SK-N-MC (cell line): Measurements from ENCODE around the gene PRKCB.
A peak's percentile ranks its signal among the peaks of the same experiment; 100 is the strongest.

ENCODE experiments used
- DNase-seq: peaks from one replicate; pipeline ENCODE4 v3.0.0-alpha.2; 2011; ENCODE audit warnings: low read depth, low spot score
- H3K27ac ChIP-seq: fragments of 200-600 bp; sonication (generic); 2 replicates; pipeline ENCODE4 v1.5.1; 2016; ENCODE audit warnings: mixed run types
- H3K36me3 ChIP-seq: fragments of 200-600 bp; sonication (generic); 2 replicates; pipeline ENCODE4 v1.6.1; 2017; ENCODE audit warnings: antibody characterized with exemption, low read length, mixed read lengths; ENCODE audit not compliant: insufficient read depth
- H3K4me3 ChIP-seq: fragments of 200-600 bp; sonication (generic); 2 replicates; pipeline ENCODE4 v1.5.1; 2016
- H3K9ac ChIP-seq: fragments of 200-600 bp; sonication (generic); 2 replicates; pipeline ENCODE4 v1.8.0; 2017; ENCODE audit warnings: mixed run types, mixed read lengths; ENCODE audit not compliant: insufficient read length
- H3K9me3 ChIP-seq: fragments of 200-600 bp; sonication (generic); 2 replicates; pipeline ENCODE4 v1.6.1; 2017; ENCODE audit warnings: low read depth, mild to moderate bottlenecking, antibody characterized with exemption, low read length, moderate library complexity, mixed read lengths
- EZH2 ChIP-seq: fragments of 200-600 bp; sonication (generic); IDR thresholded peaks from one replicate; pipeline ENCODE4 v1.6.1; 2017; ENCODE audit warnings: antibody characterized with exemption
- FOXP2 ChIP-seq: optimal IDR thresholded peaks from 2 replicates; pipeline ENCODE3; 2011; ENCODE audit warnings: mild to moderate bottlenecking, moderate library complexity; ENCODE audit not compliant: insufficient read depth; ENCODE audit errors: extremely low read length, control extremely low read depth
- POLR2AphosphoS5 ChIP-seq: IDR thresholded peaks from 2 replicates; pipeline ENCODE4 v1.6.1; 2012; ENCODE audit warnings: mild to moderate bottlenecking, low read depth, low read length, borderline replicate concordance

The PRKCB gene

GRCh38 chr16:24002619-24003018, 166.8 kb downstream of the PRKCB start:
- Histone ChIP-seq H3K9me3 (no peaks in the 10 kb centered on the region), H3K36me3 (peaks cover 3% of the 10 kb centered on the region; the same call in 1 of the 2 replicates), H3K27ac (no peak overlapping the region), H3K9ac (no peak overlapping the region), H3K4me3 (no peak overlapping the region)
- TF ChIP-seq EZH2 (no peak), FOXP2 (no peak), POLR2AphosphoS5 (no peak)
- no peak for DNase-seq

- TF ChIP-seq POLR2AphosphoS5 (no peak), EZH2 (no peak), FOXP2 (no peak)
- Histone ChIP-seq H3K27ac (no peak overlapping the region), H3K9ac (no peak overlapping the region), H3K36me3 (peaks cover 8% of the 10 kb centered on the region), H3K9me3 (no peaks in the 10 kb centered on the region), H3K4me3 (no peak overlapping the region)
- DNase-seq = no peak
Observed at GRCh38 chr16:24005577-24005976, 169.8 kb downstream of the PRKCB start.

- no peak for DNase-seq
- Histone ChIP-seq H3K27ac (0 out of 2 replicates have a peak overlapping the region, but pooled peaks have one; percentile 10), H3K4me3 (no peak overlapping the region), H3K9me3 (no peaks in the 10 kb centered on the region), H3K9ac (no peak overlapping the region), H3K36me3 (peaks cover 8% of the 10 kb centered on the region)
- TF ChIP-seq FOXP2 (no peak), POLR2AphosphoS5 (no peak), EZH2 (no peak)
Observed at GRCh38 chr16:24007391-24007790, 171.6 kb downstream of the PRKCB start.

GRCh38 chr16:24007934-24008333, 172.2 kb downstream of the PRKCB start:
- no peak for TF ChIP-seq FOXP2
- TF ChIP-seq POLR2AphosphoS5 = no peak
- no peak for TF ChIP-seq EZH2
- no peak for DNase-seq
- Histone ChIP-seq H3K36me3 (peaks cover 8% of the 10 kb centered on the region), H3K9ac (no peak overlapping the region), H3K27ac (peak overlapping the region; percentile 69; the same call in 1 of the 2 replicates), H3K4me3 (no peak overlapping the region), H3K9me3 (no peaks in the 10 kb centered on the region)

- H3K36me3 ChIP-seq = peaks cover 5% of the 10 kb centered on the region; the same call in 1 of the 2 replicates
- TF ChIP-seq POLR2AphosphoS5 (no peak), EZH2 (no peak), FOXP2 (no peak)
- no peak overlapping the region for H3K4me3 ChIP-seq
- no peak for DNase-seq
- H3K9ac ChIP-seq = no peak overlapping the region
- H3K27ac ChIP-seq = peak overlapping the region; percentile 69
- no peaks in the 10 kb centered on the region for H3K9me3 ChIP-seq
Observed at GRCh38 chr16:24009098-24009497, 173.3 kb downstream of the PRKCB start.

GRCh38 chr16:24009955-24010354, 174.2 kb downstream of the PRKCB start:
- TF ChIP-seq POLR2AphosphoS5 = no peak
- no peak for TF ChIP-seq FOXP2
- TF ChIP-seq EZH2 = no peak
- Histone ChIP-seq H3K27ac (peak overlapping the region; percentile 82), H3K9ac (peak overlapping the region; percentile 27), H3K36me3 (peaks cover 5% of the 10 kb centered on the region; the same call in 1 of the 2 replicates), H3K4me3 (no peak overlapping the region), H3K9me3 (no peaks in the 10 kb centered on the region)
- DNase-seq = no peak

GRCh38 chr16:24010440-24011089, 174.8 kb downstream of the PRKCB start:
- peak; percentile 82 for DNase-seq
- H3K27ac ChIP-seq = peak overlapping the region; percentile 82
- peaks cover 5% of the 10 kb centered on the region; the same call in 1 of the 2 replicates for H3K36me3 ChIP-seq

GRCh38 chr16:24011237-24011636, 175.5 kb downstream of the PRKCB start:
- TF ChIP-seq EZH2 (no peak), POLR2AphosphoS5 (no peak), FOXP2 (no peak)
- Histone ChIP-seq H3K27ac (peak overlapping the region; percentile 82), H3K9ac (no peak overlapping the region), H3K4me3 (no peak overlapping the region), H3K36me3 (peaks cover 5% of the 10 kb centered on the region; the same call in 1 of the 2 replicates), H3K9me3 (no peaks in the 10 kb centered on the region)
- DNase-seq = no peak

More at GRCh38 chr16:24010440-24011089, 174.8 kb downstream of the PRKCB start:
- Histone ChIP-seq H3K4me3 (no peak overlapping the region), H3K9me3 (no peaks in the 10 kb centered on the region), H3K9ac (peak overlapping the region; percentile 27)
- TF ChIP-seq FOXP2 = no peak
